Upper lobe of right lung (tissue), 1 donor: ENCODE results near the gene NELL1. TPM values are rescaled to one million over a fixed set of nuclear protein-coding genes. Genes with fewer than 3 reads are reported as not detected.

Source experiments
- ATAC-seq: fragments of 200-7000 bp; cut with Tn5 transposase; one replicate; pipeline ENCODE4 v1.9.1; 2020; ENCODE audit warnings: mild to moderate bottlenecking, moderate library complexity
- DNase-seq: peaks from one replicate; pipeline ENCODE4 v3.0.0-alpha.2; 2020
- H3K27ac ChIP-seq: fragments of 200-600 bp; one replicate; pipeline ENCODE4 v1.8.0; 2022
- H3K27me3 ChIP-seq: fragments of 200-600 bp; one replicate; pipeline ENCODE4 v1.8.0; 2022; ENCODE audit warnings: mild to moderate bottlenecking
- H3K36me3 ChIP-seq: fragments of 200-600 bp; one replicate; pipeline ENCODE4 v1.8.0; 2022
- H3K4me1 ChIP-seq: fragments of 200-600 bp; one replicate; pipeline ENCODE4 v1.8.0; 2022
- H3K4me3 ChIP-seq: fragments of 200-600 bp; one replicate; pipeline ENCODE4 v1.8.0; 2022; ENCODE audit warnings: mild to moderate bottlenecking
- H3K9me3 ChIP-seq: fragments of 200-600 bp; one replicate; pipeline ENCODE4 v1.8.0; 2022
- CTCF ChIP-seq: fragments of 200-600 bp; IDR thresholded peaks from one replicate; pipeline ENCODE4 v1.8.0; 2022; ENCODE audit warnings: antibody characterized with exemption
- intact Hi-C: fragments of 100-400 bp; cut with DNase I; formaldehyde crosslinking; loops from one replicate; pipeline ENCODE4 v1.11.0; 2022
- total RNA-seq: library from RNA; stranded (reverse); fragmentation: NEBNext Ultra II Directional; extraction: Animal tissue kit (Norgen Biotek cat#: 25700); gene quantifications from one replicate; pipeline ENCODE4 v1.2.1, GENCODE V29; 2021
- donor health status: DM: no; HTN: yes; CAD: no; lungs with severe emphysema.

The NELL1 gene
- total RNA-seq, 1 donor from 2014 or later, result not detected

GRCh38 chr11:20770414-20770946 is 101.1 kb downstream of the NELL1 start:
- H3K36me3 ChIP-seq, result no peaks in the 10 kb centered on the region
- ATAC-seq (no peak), DNase-seq (no peak)
- no peak for TF ChIP-seq CTCF
- no peaks in the 10 kb centered on the region for H3K9me3 ChIP-seq
- intact Hi-C loops, result no loop called here
- H3K4me3 ChIP-seq, result no peak overlapping the region
- H3K27me3 ChIP-seq, result no peaks in the 10 kb centered on the region
- no peaks in the 10 kb centered on the region for H3K4me1 ChIP-seq
- H3K27ac ChIP-seq, result no peak overlapping the region

GRCh38 chr11:20771026-20771425 is 101.6 kb downstream of the NELL1 start:
- H3K36me3 ChIP-seq, result no peaks in the 10 kb centered on the region
- H3K4me1 ChIP-seq, result no peaks in the 10 kb centered on the region
- no peak for TF ChIP-seq CTCF
- intact Hi-C loops, result no loop called here
- DNase-seq (no peak), ATAC-seq (no peak)
- H3K4me3 ChIP-seq, result no peak overlapping the region
- no peaks in the 10 kb centered on the region for H3K27me3 ChIP-seq
- no peaks in the 10 kb centered on the region for H3K9me3 ChIP-seq
- no peak overlapping the region for H3K27ac ChIP-seq

GRCh38 chr11:20771681-20772080 is 102.3 kb downstream of the NELL1 start:
- no peaks in the 10 kb centered on the region for H3K9me3 ChIP-seq
- no peaks in the 10 kb centered on the region for H3K27me3 ChIP-seq
- ATAC-seq (no peak), DNase-seq (no peak)
- H3K27ac ChIP-seq, result no peak overlapping the region
- intact Hi-C loops, result no loop called here
- no peaks in the 10 kb centered on the region for H3K4me1 ChIP-seq
- no peak for TF ChIP-seq CTCF
- no peaks in the 10 kb centered on the region for H3K36me3 ChIP-seq
- H3K4me3 ChIP-seq, result no peak overlapping the region

- H3K9me3 ChIP-seq, result no peaks in the 10 kb centered on the region
- intact Hi-C loops, result no loop called here
- no peaks in the 10 kb centered on the region for H3K36me3 ChIP-seq
- H3K4me1 ChIP-seq, result no peaks in the 10 kb centered on the region
- DNase-seq (no peak), ATAC-seq (no peak)
- no peaks in the 10 kb centered on the region for H3K27me3 ChIP-seq
- H3K27ac ChIP-seq, result no peak overlapping the region
- H3K4me3 ChIP-seq, result no peak overlapping the region
- TF ChIP-seq CTCF, result no peak
Observed at GRCh38 chr11:20775331-20775730, 105.9 kb downstream of the NELL1 start.

- H3K27ac ChIP-seq, result no peak overlapping the region
- no peak for ATAC-seq
Observed at GRCh38 chr11:20782775-20783174, 113.4 kb downstream of the NELL1 start.

More at GRCh38 chr11:20782775-20783174, 113.4 kb downstream of the NELL1 start:
- H3K4me3 ChIP-seq, result no peak overlapping the region
- no peaks in the 10 kb centered on the region for H3K27me3 ChIP-seq
- no peaks in the 10 kb centered on the region for H3K4me1 ChIP-seq
- no peaks in the 10 kb centered on the region for H3K36me3 ChIP-seq
- no peaks in the 10 kb centered on the region for H3K9me3 ChIP-seq
- DNase-seq, result no peak
- intact Hi-C loops, result no loop called here
- TF ChIP-seq CTCF, result no peak
